Aorta (tissue), 5 donors: ENCODE measurements around the gene CDK5RAP3. TPM values are rescaled to one million over a fixed set of nuclear protein-coding genes. Genes with fewer than 3 reads are reported as not detected.

ENCODE experiments used
- ATAC-seq: fragments of 200-7000 bp; cut with Tn5 transposase; one replicate; pipeline ENCODE4 v1.9.1; 2022; ENCODE audit warnings: moderate library complexity; ENCODE audit not compliant: low FRiP score
- DNase-seq, 2 donors: peaks; one replicate each; pipeline ENCODE4 v3.0.0-alpha.2; 2020
- H3K27ac ChIP-seq, 2 donors: one replicate each; pipeline ENCODE4 v1.5.1; 2013; ENCODE audit warnings: low read length in 2 of 2, mild to moderate bottlenecking in 2 of 2, moderate library complexity in 2 of 2, control low read depth in 1 of 2, inconsistent platforms in 1 of 2, low read depth in 1 of 2
- H3K27me3 ChIP-seq, 2 donors: one replicate each; pipeline ENCODE4 v1.6.1; 2013; ENCODE audit warnings: control low read depth in 1 of 2, low read length in 1 of 2, mild to moderate bottlenecking in 1 of 2, moderate library complexity in 1 of 2; ENCODE audit not compliant: insufficient read depth in 2 of 2, control insufficient read depth in 1 of 2
- H3K36me3 ChIP-seq, 2 donors: one replicate each; pipeline ENCODE4 v1.6.1; 2013; ENCODE audit warnings: control low read depth in 1 of 2, low read length in 1 of 2, mild to moderate bottlenecking in 1 of 2; ENCODE audit not compliant: insufficient read depth in 2 of 2, control insufficient read depth in 1 of 2
- H3K4me1 ChIP-seq, 2 donors: one replicate each; pipeline ENCODE4 v1.6.1; 2013; ENCODE audit warnings: low read length in 2 of 2, control low read depth in 1 of 2, mild to moderate bottlenecking in 1 of 2, moderate library complexity in 1 of 2; ENCODE audit not compliant: insufficient read depth in 2 of 2, control insufficient read depth in 1 of 2
- H3K4me3 ChIP-seq, 2 donors: one replicate each; pipeline ENCODE4 v1.5.1; 2013; ENCODE audit warnings: low read length in 2 of 2, control low read depth in 1 of 2, mild to moderate bottlenecking in 1 of 2
- H3K9me3 ChIP-seq: one replicate; pipeline ENCODE4 v1.6.1; 2013; ENCODE audit warnings: mild to moderate bottlenecking, low read length; ENCODE audit not compliant: control insufficient read depth
- WGBS, 2 donors: extraction: QIAGEN DNeasy Blood & Tissue Kit; methylation state at CpG; one replicate each; pipeline ENCODE4 v1.1.7; 2013; 5-methylcytosine and 5-hydroxymethylcytosine counted together
- intact Hi-C, 2 donors: fragments of 100-400 bp; cut with DNase I; formaldehyde crosslinking; loops; one replicate each; pipeline versions ENCODE4 v1.14.2 to v1.15.0; 2022
- polyA plus RNA-seq, 2 donors: library from polyadenylated mRNA; stranded (reverse); fragments of 200-250 nt; gene quantifications; one replicate each; pipeline ENCODE4 v1.2.3, GENCODE V29; 2013
- total RNA-seq, 2 donors: library from RNA; stranded (reverse); fragmentation: NEBNext Ultra II Directional; extraction: Animal tissue kit (Norgen Biotek cat#: 25700); gene quantifications; one replicate each; pipeline ENCODE4 v1.2.1, GENCODE V29; 2021
- donor health status: healthy with polysubstance abuse.
- donor health status: Bipolar disorder and iron deficiency.
- donor health status: DM: no; HTN: no; CAD: no.
- donor health status: DM: no; HTN: no; CAD: no.
- donor health status: DM: yes; HTN: yes; CAD: no.

Gene CDK5RAP3
- total and polyA plus RNA-seq, 4 donors: 66.1 to 679 (median 148) TPM

DNA sequence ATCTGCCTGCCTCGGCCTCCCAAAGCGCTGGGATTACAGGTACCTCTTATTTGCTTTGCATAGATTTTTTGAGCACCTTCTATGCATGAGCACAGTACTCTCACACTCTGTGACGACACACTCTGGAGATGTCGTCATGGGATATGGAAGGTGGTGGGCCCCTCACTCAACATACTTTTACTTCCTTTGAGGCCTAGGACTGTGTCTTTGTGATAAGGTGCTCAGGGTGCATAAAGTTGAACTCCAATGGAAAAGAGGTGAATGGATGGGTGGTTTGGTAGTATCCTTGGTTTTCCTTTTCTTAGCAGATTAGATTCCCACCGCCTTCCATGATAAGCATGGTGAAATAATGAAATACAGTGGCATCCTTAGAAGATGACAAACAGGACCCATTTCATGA lies 6.1 kb upstream of the CDK5RAP3 start:
- Histone ChIP-seq H3K36me3 (no peaks in the 10 kb centered on the region), H3K4me1 (no peaks in the 10 kb centered on the region), H3K27me3 (no peaks in the 10 kb centered on the region), H3K4me3 (no peak overlapping the region), H3K9me3 (no peaks in the 10 kb centered on the region), H3K27ac (no peak overlapping the region)
- intact Hi-C loops: no loop called here
- 92 to 95% methylated on average over 5 of the region's 5 CpGs for WGBS, 2 donors
- no peak for ATAC-seq
- DNase-seq: no peak

DNA sequence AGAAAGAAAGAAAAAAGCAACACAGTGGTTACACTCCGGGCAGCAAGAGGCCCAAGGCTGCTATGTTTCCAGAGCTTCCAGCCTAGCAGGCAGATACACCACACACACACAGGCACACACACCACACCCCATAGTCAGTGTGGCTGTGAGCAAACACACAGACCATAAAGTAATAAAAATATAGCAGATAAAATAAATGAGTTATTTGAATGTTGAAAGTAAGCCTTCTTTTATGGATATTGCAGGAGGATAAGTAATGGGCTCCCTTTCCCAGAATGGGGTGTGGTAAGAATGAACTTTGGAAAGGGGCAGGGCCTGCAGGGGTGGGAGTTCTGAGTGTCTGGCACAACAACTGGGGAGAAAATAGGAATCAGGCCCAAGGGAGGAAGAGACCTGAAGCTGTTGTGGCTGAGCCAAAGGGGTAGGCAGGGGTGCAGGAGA lies 4.8 kb upstream of the CDK5RAP3 start:
- Histone ChIP-seq H3K27me3 (no peaks in the 10 kb centered on the region), H3K27ac (no peak overlapping the region), H3K4me1 (peaks cover 0 to 3% of the 10 kb centered on the region in 2 donors), H3K9me3 (no peaks in the 10 kb centered on the region), H3K4me3 (no peak overlapping the region), H3K36me3 (no peaks in the 10 kb centered on the region)
- intact Hi-C loops: no loop called here
- DNase-seq: no peak
- 38 to 49% methylated on average over 1 of the region's 1 CpG for WGBS, 2 donors
- no peak for ATAC-seq

DNA sequence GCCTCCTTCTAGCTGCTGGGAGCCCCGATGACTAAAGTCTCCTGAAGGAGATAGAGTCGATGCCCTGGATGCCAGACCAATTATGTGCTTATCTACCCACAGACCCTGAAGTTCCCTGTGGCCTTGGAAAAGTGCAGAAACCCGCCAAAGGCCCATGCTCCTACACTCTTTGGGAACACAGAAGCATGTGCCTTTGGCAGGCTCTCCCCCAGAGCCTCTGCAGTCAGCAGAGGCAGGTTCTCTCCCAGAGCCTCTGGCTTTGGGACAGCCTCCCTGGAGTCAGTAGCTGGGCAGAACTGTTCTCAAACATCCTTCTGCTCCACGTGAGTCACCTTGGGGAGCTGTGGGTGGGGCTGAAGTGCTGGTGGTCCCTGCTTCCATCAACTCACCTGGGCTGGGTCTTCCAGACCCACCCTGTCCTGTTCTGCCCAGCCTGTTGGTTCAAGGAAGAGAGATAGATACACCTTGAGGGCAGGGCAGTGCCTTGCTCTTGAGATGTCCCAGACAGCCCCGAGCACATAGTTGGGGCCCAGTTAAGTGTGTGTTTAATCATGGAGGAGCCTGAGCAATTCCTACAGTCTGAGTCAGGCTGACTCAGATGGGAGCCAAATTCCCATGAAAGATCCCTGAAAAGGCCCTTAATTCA lies 3.2 kb upstream of the CDK5RAP3 start:
- Histone ChIP-seq H3K4me1 (peaks cover 0 to 3% of the 10 kb centered on the region in 2 donors), H3K27ac (no peak overlapping the region), H3K27me3 (no peaks in the 10 kb centered on the region), H3K4me3 (no peak overlapping the region), H3K9me3 (no peaks in the 10 kb centered on the region), H3K36me3 (no peaks in the 10 kb centered on the region)
- WGBS, 2 donors: 32 to 47% methylated on average over 5 of the region's 5 CpGs
- intact Hi-C loops: no loop called here
- no peak for ATAC-seq
- DNase-seq: no peak

GRCh38 chr17:47968836-47969235 lies 2.1 kb upstream of the CDK5RAP3 start:
- intact Hi-C loops: no loop called here
- no peaks in the 10 kb centered on the region for H3K27me3 ChIP-seq
- no peak overlapping the region for H3K4me3 ChIP-seq
- H3K9me3 ChIP-seq: no peaks in the 10 kb centered on the region
- peaks cover 0 to 3% of the 10 kb centered on the region in 2 donors for H3K4me1 ChIP-seq
- no peak for DNase-seq
- ATAC-seq: no peak
- no peak overlapping the region for H3K27ac ChIP-seq
- H3K36me3 ChIP-seq: no peaks in the 10 kb centered on the region
- 95 to 98% methylated on average over 5 of the region's 5 CpGs for WGBS, 2 donors

GRCh38 chr17:47969930-47970724 lies 786 bp upstream of the CDK5RAP3 start:
- 45 to 48% methylated on average over 15 of the region's 15 CpGs for WGBS, 2 donors
- ATAC-seq (no peak), DNase-seq (no peak)
- no peak overlapping the region for H3K4me3 ChIP-seq
- peaks cover 0 to 3% of the 10 kb centered on the region in 2 donors for H3K4me1 ChIP-seq
- no peak overlapping the region for H3K27ac ChIP-seq
- no peaks in the 10 kb centered on the region for H3K27me3 ChIP-seq
- no peaks in the 10 kb centered on the region for H3K36me3 ChIP-seq
- no peaks in the 10 kb centered on the region for H3K9me3 ChIP-seq
- intact Hi-C loops: loop anchor here (1.0 to 5.0 kb wide), 4 partner anchors 23 to 128 kb away; partner anchors contain the start of genes SCRN2 (in 2 of the 2) and SP2 (in 1 of the 2)

DNA sequence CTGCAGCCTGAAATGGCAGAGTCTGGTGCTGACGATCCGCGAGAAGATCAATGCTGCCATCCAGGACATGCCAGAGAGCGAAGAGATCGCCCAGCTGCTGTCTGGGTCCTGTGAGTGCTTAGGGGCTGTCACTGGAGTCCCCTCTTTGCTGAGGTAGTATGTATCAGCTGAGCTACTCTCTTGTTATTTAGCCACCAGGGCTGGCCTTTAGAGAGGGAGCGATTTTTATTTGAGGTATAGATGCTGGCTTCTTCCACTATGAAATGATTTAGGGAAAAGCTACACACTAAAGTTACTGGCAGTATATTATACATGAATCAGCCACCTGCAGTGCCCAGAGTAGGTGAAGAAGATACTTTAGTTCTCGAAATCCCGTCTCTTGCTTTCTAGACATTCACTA lies 2.6 kb downstream of the CDK5RAP3 start:
- Histone ChIP-seq H3K27me3 (no peaks in the 10 kb centered on the region), H3K4me3 (no peak overlapping the region), H3K9me3 (no peaks in the 10 kb centered on the region), H3K36me3 (peaks cover 0 to 2% of the 10 kb centered on the region in 2 donors), H3K27ac (no peak overlapping the region), H3K4me1 (peaks cover 0 to 3% of the 10 kb centered on the region in 2 donors)
- DNase-seq: no peak
- intact Hi-C loops: loop anchor here (5.0 kb wide), 1 partner anchor 131 kb away; the partner anchor contains the start of gene SCRN2 (in 2 of the 2)
- ATAC-seq: no peak
- WGBS, 2 donors: 89 to 91% methylated on average over 8 of the region's 8 CpGs

DNA sequence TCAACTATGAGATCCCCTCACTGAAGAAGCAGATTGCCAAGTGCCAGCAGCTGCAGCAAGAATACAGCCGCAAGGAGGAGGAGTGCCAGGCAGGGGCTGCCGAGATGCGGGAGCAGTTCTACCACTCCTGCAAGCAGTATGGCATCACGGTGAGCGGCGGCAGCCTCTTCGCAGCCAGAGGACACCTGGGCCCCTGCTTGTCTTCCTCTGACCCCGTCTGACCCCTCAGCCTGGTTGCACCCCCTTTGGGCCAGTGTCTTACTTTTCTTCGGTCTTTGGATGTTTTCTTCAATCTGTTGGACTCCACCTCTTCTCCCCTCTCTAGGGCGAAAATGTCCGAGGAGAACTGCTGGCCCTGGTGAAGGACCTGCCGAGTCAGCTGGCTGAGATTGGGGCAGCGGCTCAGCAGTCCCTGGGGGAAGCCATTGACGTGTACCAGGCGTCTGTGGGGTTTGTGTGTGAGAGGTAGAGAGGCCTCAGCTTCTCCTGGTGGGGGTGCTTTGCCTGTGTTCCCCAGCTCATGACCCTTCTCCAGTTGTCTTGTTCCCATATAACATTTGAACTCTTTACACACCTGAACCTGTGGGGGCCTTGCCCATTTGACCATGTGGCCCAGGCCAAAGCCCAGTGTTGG lies 4.4 kb downstream of the CDK5RAP3 start:
- H3K9me3 ChIP-seq: no peaks in the 10 kb centered on the region
- no peak overlapping the region for H3K27ac ChIP-seq
- ATAC-seq (no peak), DNase-seq (no peak)
- WGBS, 2 donors: 75 to 78% methylated on average over 15 of the region's 15 CpGs
- H3K36me3 ChIP-seq: peaks cover 2 to 3% of the 10 kb centered on the region in 2 donors
- H3K4me1 ChIP-seq: no peaks in the 10 kb centered on the region
- H3K27me3 ChIP-seq: no peaks in the 10 kb centered on the region
- H3K4me3 ChIP-seq: no peak overlapping the region
- intact Hi-C loops: loop anchor here in 1 of 2 donors (5.0 kb wide), 1 partner anchor 47 kb away; no protein-coding TSS in a partner anchor

- WGBS, 2 donors: 92 to 93% methylated on average over 10 of the region's 10 CpGs
- H3K27me3 ChIP-seq: no peaks in the 10 kb centered on the region
- intact Hi-C loops: loop anchor here (2.0 to 5.0 kb wide), 2 partner anchors 43 to 46 kb away; no protein-coding TSS in a partner anchor
These were observed 4.9 kb downstream of the CDK5RAP3 start for GRCh38 chr17:47975823-47976205.

More at GRCh38 chr17:47975823-47976205, 4.9 kb downstream of the CDK5RAP3 start:
- peaks cover 2 to 6% of the 10 kb centered on the region in 2 donors for H3K36me3 ChIP-seq
- H3K9me3 ChIP-seq: no peaks in the 10 kb centered on the region
- H3K4me1 ChIP-seq: no peaks in the 10 kb centered on the region
- no peak overlapping the region for H3K4me3 ChIP-seq
- no peak overlapping the region for H3K27ac ChIP-seq
- ATAC-seq (no peak), DNase-seq (no peak)
